Right cardiac atrium (tissue), 5 donors: ENCODE results near the gene ZSCAN5C. TPM values are rescaled to one million over a fixed set of nuclear protein-coding genes. Genes with fewer than 3 reads are reported as not detected.
A peak's percentile ranks its signal among the peaks of the same experiment; 100 is the strongest.
"Not testable (repeated sequence)": the region's sequence is repeated elsewhere in the genome, so short reads cannot be mapped to it uniquely, and the experiment has no call there.

Experiments
- ATAC-seq, 2 donors: fragments of 200-7000 bp; cut with Tn5 transposase; one replicate each; pipeline versions ENCODE4 v1.8.0 to v1.9.1; 2020; ENCODE audit warnings: moderate library complexity in 2 of 2, mild to moderate bottlenecking in 1 of 2
- DNase-seq, 3 donors: peaks; one replicate each; pipeline ENCODE4 v3.0.0-alpha.2; 2020
- H3K27ac ChIP-seq: one replicate; pipeline ENCODE4 v1.5.1; 2013; ENCODE audit warnings: mild to moderate bottlenecking, low read length, control low read depth, moderate library complexity
- H3K27me3 ChIP-seq: one replicate; pipeline ENCODE4 v1.6.1; 2013; ENCODE audit not compliant: control insufficient read depth, insufficient read depth
- H3K4me1 ChIP-seq: one replicate; pipeline ENCODE4 v1.6.1; 2013; ENCODE audit warnings: low read length; ENCODE audit not compliant: control insufficient read depth, insufficient read depth
- H3K4me3 ChIP-seq: one replicate; pipeline ENCODE4 v1.5.1; 2013; ENCODE audit warnings: low read length, control low read depth
- H3K9me3 ChIP-seq: one replicate; pipeline ENCODE4 v1.6.1; 2013; ENCODE audit warnings: low read length; ENCODE audit not compliant: control insufficient read depth
- WGBS: extraction: QIAGEN DNeasy Blood & Tissue Kit; methylation state at CpG from one replicate; pipeline ENCODE4 v1.1.7; 2013; 5-methylcytosine and 5-hydroxymethylcytosine counted together
- intact Hi-C, 4 donors: fragments of 100-400 bp; cut with DNase I; formaldehyde crosslinking; loops; one replicate each; pipeline versions ENCODE4 v1.11.0 to v1.14.0; 2022 to 2023
- polyA plus RNA-seq: library from polyadenylated mRNA; stranded (reverse); fragments of 200-250 nt; gene quantifications from one replicate; pipeline ENCODE4 v1.2.3, GENCODE V29; 2013
- total RNA-seq, 4 donors: library from RNA; stranded (reverse); fragmentation: NEBNext Ultra II Directional; extraction: Animal tissue kit (Norgen Biotek cat#: 25700); gene quantifications; one replicate each; pipeline ENCODE4 v1.2.1, GENCODE V29; 2021
- donor health status: healthy with polysubstance abuse.
- donor health status: DM: no; HTN: yes; CAD: no.
- donor health status: DM: no; HTN: no; CAD: no.
- donor health status: DM: no; HTN: yes; CAD: no; lungs with severe emphysema.
- donor health status: DM: yes; HTN: yes; CAD: no.

ZSCAN5C gene
- total and polyA plus RNA-seq, 5 donors: not detected

- H3K4me1 ChIP-seq: no peaks in the 10 kb centered on the region
- no peak for ATAC-seq
- 91% methylated on average over 14 of the region's 14 CpGs for WGBS
- H3K27ac ChIP-seq: no peak overlapping the region
- DNase-seq: no peak
- no peaks in the 10 kb centered on the region for H3K27me3 ChIP-seq
- intact Hi-C loops: no loop called here
- H3K4me3 ChIP-seq: no peak overlapping the region
- H3K9me3 ChIP-seq: no peaks in the 10 kb centered on the region
Observed at GRCh38 chr19:56221851-56222250, 19.8 kb downstream of the ZSCAN5C start.

DNA sequence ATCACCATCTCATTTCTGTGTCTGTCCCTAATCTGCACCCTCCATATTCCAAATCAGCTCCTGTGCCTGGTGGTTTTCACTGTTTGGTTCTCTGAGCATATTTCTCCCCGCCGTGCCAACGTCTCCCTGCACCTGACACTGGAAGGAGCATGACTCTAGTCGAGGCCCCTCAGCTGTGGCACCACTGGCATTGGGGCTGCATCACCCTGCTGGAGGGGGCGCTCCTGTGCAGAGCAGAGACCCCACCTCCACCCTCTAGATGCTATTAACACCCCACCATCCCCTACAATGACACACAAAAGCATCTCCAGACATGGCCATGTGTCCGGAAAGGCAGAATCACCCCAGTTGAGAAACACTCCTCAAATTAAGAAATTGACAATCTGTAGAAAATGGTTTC lies 20.8 kb downstream of the ZSCAN5C start:
- Histone ChIP-seq H3K9me3 (no peaks in the 10 kb centered on the region), H3K4me3 (no peak overlapping the region), H3K27me3 (no peaks in the 10 kb centered on the region), H3K4me1 (no peaks in the 10 kb centered on the region), H3K27ac (no peak overlapping the region)
- DNase-seq (no peak), ATAC-seq (no peak)
- 79% methylated on average over 6 of the region's 6 CpGs for WGBS
- intact Hi-C loops: no loop called here

DNA sequence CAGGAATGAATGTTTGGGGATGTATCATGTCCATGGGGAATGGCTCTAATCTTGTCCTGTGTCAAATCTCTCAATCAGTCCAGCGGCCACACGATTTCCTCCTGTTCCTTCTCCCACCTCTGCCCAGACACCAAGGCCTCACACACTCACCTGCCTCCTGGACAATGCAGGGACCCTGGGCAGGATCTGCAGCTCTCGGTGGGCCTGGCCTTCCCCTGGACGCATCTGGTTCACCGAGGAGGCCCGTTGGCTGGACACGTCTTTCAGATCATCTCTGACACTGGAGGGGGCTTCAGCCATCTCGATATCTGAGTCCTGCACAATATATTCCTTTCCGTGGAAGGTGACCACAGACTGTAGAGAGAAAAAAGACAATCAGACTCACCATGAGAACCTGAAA lies 21.4 kb downstream of the ZSCAN5C start:
- 89% methylated on average over 9 of the region's 9 CpGs for WGBS
- Histone ChIP-seq H3K4me3 (no peak overlapping the region), H3K27ac (no peak overlapping the region), H3K9me3 (no peaks in the 10 kb centered on the region), H3K4me1 (no peaks in the 10 kb centered on the region), H3K27me3 (no peaks in the 10 kb centered on the region)
- intact Hi-C loops: no loop called here
- ATAC-seq (no peak), DNase-seq (no peak)

DNA sequence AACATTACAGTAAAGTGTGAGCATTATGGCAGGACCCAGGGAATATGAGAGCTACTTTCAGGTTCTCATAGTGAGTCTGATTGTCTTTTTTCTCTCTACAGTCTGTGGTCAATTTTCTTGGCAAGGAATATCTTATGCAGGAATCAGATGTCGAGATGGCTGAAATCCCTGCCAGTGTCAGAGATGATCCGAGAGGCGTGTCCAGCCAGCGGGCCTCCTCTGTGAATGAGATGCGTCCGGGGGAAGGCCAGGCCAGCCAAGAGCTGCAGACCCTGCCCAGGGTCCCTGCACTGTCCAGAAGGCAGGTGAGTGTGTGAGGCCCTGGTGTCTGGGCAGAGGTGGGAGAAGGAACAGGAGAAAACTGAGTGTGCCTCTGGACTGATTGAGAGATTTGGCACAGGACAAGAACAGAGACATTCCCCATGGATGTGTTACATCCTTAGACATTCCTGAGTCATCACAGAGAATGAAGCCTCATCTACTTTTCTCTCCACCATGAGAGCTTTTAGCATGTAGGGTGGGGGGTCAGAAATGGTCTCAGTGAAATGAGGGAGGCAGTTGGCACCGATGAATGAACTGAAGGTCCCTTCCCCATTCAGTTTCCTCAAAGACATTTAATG lies 43.2 kb downstream of the ZSCAN5C start:
- WGBS: 89% methylated on average over 7 of the region's 7 CpGs
- H3K27me3 ChIP-seq: no peaks in the 10 kb centered on the region
- H3K4me1 ChIP-seq: no peaks in the 10 kb centered on the region
- H3K27ac ChIP-seq: no peak overlapping the region
- intact Hi-C loops: no loop called here
- H3K9me3 ChIP-seq: no peaks in the 10 kb centered on the region
- no peak overlapping the region for H3K4me3 ChIP-seq
- no peak for ATAC-seq
- no peak for DNase-seq

DNA sequence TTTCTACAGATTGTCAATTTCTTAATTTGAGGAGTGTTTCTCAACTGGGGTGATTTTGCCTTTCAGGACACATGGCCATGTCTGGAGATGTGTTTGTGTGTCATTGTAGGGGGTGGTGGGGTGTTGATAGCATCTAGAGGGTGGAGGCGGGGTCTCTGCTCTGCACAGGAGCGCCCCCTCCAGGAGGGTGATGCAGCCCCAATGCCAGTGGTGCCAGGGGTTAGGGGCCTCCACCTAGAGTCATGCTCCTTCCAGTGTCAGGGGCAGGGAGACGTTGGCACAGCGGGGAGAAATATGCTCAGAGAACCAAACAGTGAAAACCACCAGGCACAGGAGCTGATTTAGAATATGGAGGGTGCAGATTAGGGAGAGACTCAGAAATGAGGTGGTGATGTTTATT lies 43.7 kb downstream of the ZSCAN5C start:
- ATAC-seq, intact Hi-C loops, H3K27ac ChIP-seq, DNase-seq, H3K4me3 ChIP-seq, H3K9me3 ChIP-seq, H3K27me3 ChIP-seq, H3K4me1 ChIP-seq: not testable (repeated sequence)
- 66% methylated on average over 4 of the region's 4 CpGs for WGBS

DNA sequence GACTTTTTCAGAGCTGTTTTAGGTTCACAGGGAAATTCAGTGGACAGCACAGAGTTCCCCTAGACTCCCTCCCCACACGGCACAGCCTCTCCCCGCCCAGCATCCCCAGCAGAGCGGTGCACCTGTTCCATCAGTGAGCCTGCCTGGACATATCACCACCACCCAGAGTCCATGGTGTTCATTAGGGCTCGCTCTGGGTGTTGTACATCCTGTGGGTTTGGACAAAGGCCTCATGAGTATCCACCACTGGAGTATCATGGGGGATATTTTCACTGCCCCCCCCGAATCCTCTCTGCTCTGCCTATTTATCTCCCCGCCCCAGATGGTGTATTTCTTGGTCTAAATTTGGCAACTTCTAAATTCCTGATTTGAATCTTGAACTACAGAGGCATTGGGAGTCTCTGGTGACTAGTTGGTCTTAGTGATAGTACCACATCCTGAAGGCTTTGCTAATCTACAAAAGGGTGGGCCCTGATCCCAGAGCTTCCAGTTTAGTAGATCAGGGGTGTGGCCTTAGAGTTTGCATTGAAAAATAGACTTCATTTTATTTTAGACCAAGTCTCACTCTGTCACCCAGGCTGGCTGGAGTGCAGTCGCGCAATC lies 46.8 kb downstream of the ZSCAN5C start:
- H3K9me3 ChIP-seq, H3K27ac ChIP-seq, H3K4me1 ChIP-seq, H3K27me3 ChIP-seq, DNase-seq, ATAC-seq, H3K4me3 ChIP-seq, intact Hi-C loops: not testable (repeated sequence)
- 96% methylated on average over 8 of the region's 8 CpGs for WGBS

DNA sequence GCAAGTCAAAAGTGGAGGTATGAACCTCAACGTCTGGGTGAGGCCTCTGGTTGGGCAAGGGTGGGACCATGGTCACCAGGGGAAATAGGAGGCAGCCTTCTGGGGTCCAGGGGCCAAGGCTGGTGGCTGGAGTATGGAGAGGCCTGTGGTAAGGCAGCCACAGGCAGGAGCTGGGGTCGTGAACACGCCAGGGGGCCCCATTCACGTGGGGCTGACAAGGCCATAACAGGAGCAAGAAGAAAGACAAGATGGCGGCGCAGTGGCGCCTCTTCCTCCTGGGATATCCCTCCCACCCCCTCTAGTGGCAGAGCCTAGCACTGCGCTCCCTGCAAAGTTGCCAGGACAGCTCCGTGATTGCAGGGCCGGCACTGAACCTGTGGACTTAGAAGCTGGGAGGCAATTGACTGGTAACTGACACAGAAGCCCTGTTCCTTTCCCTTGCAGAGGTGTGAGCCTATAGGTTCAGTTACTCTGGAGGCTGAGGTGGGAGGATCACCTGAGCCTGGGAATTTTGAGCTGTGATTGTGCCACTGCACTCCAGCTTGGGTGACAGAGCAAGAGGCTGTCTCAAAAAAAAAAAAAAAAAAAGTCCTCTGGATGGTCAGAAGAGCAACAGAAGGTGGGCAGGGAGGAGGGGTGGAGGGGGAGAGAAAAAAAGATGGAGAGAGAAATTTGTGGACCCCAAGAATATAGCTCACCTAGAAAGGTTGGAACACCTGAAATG lies 50.8 kb downstream of the ZSCAN5C start:
- H3K27ac ChIP-seq: no peak overlapping the region
- H3K4me1 ChIP-seq: no peaks in the 10 kb centered on the region
- intact Hi-C loops: loop anchor here (5.0 to 10.0 kb wide), 5 partner anchors 79 to 186 kb away; no protein-coding TSS in a partner anchor
- DNase-seq (peak; percentile 75 to 88 (median 87)), ATAC-seq (peak; percentile 76 to 83)
- 39% methylated on average over 10 of the region's 10 CpGs for WGBS
- no peaks in the 10 kb centered on the region for H3K27me3 ChIP-seq
- no peak overlapping the region for H3K4me3 ChIP-seq
- no peaks in the 10 kb centered on the region for H3K9me3 ChIP-seq

DNA sequence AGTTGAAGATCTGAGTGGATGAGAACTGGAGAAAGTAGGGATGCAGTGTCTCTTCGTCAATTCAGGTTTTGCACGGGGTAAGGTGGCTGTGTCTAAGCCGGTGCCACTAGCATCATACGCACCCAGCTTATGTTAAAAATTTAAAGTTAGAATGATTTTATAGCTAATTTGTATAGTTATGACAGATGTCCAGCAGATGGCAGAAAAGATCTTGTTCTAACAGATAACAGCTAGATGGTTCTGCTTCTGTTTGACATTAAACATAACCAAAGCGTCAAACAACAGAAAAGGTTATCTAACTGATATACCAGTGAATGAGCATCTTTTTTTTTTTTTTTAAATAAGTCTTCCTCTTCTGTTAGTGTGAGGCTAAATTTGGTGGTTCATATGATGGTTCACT lies 51.7 kb downstream of the ZSCAN5C start:
- Histone ChIP-seq H3K27me3 (no peaks in the 10 kb centered on the region), H3K4me3 (no peak overlapping the region), H3K4me1 (no peaks in the 10 kb centered on the region), H3K9me3 (no peaks in the 10 kb centered on the region), H3K27ac (no peak overlapping the region)
- 47% methylated on average over 5 of the region's 5 CpGs for WGBS
- intact Hi-C loops: loop anchor here (5.0 to 10.0 kb wide), 5 partner anchors 79 to 186 kb away; no protein-coding TSS in a partner anchor
- no peak for DNase-seq
- peak in 1 of 2 donors; percentile 39 for ATAC-seq

DNA sequence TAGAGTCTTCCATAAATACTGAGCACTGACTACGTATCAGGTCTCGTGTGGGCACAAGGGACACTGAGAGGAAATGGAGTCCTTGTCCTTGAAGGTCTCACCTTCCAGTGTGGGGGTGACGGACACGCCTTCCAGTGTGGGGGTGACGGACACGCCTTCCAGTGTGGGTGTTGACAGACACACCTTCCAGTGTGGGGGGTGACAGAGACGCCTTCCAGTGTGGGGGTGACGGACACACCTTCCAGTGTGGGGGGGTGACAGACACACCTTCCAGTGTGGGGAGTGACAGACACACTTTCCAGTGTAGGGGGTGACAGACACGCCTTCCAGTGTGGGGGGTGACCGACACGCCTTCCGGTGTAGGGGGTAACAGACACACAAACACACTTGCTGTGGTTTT lies 56.2 kb downstream of the ZSCAN5C start:
- WGBS: 87% methylated on average over 12 of the region's 12 CpGs
- ATAC-seq: no peak
- intact Hi-C loops: loop anchor here in 2 of 4 donors (5.0 to 10.0 kb wide), 2 partner anchors 77 to 94 kb away; no protein-coding TSS in a partner anchor
- no peak overlapping the region for H3K4me3 ChIP-seq
- no peaks in the 10 kb centered on the region for H3K4me1 ChIP-seq
- no peaks in the 10 kb centered on the region for H3K9me3 ChIP-seq
- DNase-seq: no peak
- H3K27me3 ChIP-seq: no peaks in the 10 kb centered on the region
- H3K27ac ChIP-seq: no peak overlapping the region
